Fibroblast of peridontal ligament (primary cell): ENCODE data around the gene ANO9.
"Not testable (repeated sequence)": the region's sequence is repeated elsewhere in the genome, so short reads cannot be mapped to it uniquely, and the experiment has no call there.

Experiments
- DNase-seq: peaks from one replicate; pipeline ENCODE4 v3.0.0-alpha.2; 2010; ENCODE audit errors: extremely low read depth

Gene ANO9

GRCh38 chr11:434999-435740 lies 6.6 kb downstream of the ANO9 start:
- not testable (repeated sequence) for DNase-seq

GRCh38 chr11:434496-434895 lies 7.3 kb downstream of the ANO9 start:
- DNase-seq = no peak

GRCh38 chr11:433641-434040 lies 8.2 kb downstream of the ANO9 start:
- DNase-seq = no peak

GRCh38 chr11:433111-433510 lies 8.7 kb downstream of the ANO9 start:
- DNase-seq = no peak

- DNase-seq = no peak
Measured at GRCh38 chr11:432501-433100, 9.2 kb downstream of the ANO9 start.

GRCh38 chr11:431921-432320 lies 9.9 kb downstream of the ANO9 start:
- no peak for DNase-seq

- no peak for DNase-seq
Measured at GRCh38 chr11:429931-430456, 11.8 kb downstream of the ANO9 start.

GRCh38 chr11:429391-429790 lies 12.4 kb downstream of the ANO9 start:
- no peak for DNase-seq

GRCh38 chr11:428295-428694 lies 13.5 kb downstream of the ANO9 start:
- DNase-seq = no peak

GRCh38 chr11:426851-427250 lies 15.0 kb downstream of the ANO9 start:
- DNase-seq = no peak

- DNase-seq = no peak
Measured at GRCh38 chr11:425301-425700, 16.5 kb downstream of the ANO9 start.

GRCh38 chr11:424766-425165 lies 17.0 kb downstream of the ANO9 start:
- not testable (repeated sequence) for DNase-seq

- DNase-seq = no peak
Measured at GRCh38 chr11:424232-424631, 17.6 kb downstream of the ANO9 start.

- DNase-seq = no peak
Measured at GRCh38 chr11:422249-422656, 19.6 kb downstream of the ANO9 start.

GRCh38 chr11:420911-421321 lies 20.9 kb downstream of the ANO9 start:
- DNase-seq = no peak

GRCh38 chr11:420054-420910 lies 21.5 kb downstream of the ANO9 start:
- DNase-seq = no peak

- DNase-seq = no peak
Measured at GRCh38 chr11:419248-420005, 22.4 kb downstream of the ANO9 start.

- DNase-seq = no peak
Measured at GRCh38 chr11:418343-419247, 23.2 kb downstream of the ANO9 start.

- no peak for DNase-seq
Measured at GRCh38 chr11:417652-418342, 24.0 kb downstream of the ANO9 start.
